GM12873 (cell line): ENCODE results near the gene ITPRIP.

Experiments
- TF ChIP-seq, protein P1 (sequence below): IDR thresholded peaks from 2 replicates; pipeline ENCODE4 v1.5.1; 2012; ENCODE audit warnings: low read depth, mild to moderate bottlenecking, moderate library complexity, low read length, control low read depth; ENCODE audit not compliant: insufficient read depth; ENCODE audit errors: missing control alignments

The ITPRIP gene

DNA sequence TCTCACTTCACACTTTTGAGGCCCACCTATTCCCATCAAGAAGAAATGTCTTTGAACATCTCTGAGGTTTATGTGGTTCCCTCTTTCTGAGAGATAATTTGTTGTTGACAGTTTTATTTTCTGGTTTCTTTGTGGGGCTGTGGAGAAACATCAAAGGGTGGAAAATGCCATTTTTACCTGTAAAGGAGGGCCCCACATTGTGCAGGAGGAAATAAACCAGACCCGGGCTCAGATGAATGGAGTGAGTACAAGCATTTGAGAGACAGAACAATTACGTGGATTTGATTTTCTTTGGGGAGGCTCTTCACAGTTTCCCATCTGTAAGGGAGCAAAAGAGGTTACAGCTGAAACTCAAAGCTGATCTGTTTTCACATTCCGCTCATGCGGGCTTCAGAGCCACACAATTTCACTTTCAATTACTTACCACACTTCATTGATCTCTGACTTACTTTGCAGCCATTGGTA lies 29.8 kb downstream of the ITPRIP start:
- TF ChIP-seq, protein P1, sequence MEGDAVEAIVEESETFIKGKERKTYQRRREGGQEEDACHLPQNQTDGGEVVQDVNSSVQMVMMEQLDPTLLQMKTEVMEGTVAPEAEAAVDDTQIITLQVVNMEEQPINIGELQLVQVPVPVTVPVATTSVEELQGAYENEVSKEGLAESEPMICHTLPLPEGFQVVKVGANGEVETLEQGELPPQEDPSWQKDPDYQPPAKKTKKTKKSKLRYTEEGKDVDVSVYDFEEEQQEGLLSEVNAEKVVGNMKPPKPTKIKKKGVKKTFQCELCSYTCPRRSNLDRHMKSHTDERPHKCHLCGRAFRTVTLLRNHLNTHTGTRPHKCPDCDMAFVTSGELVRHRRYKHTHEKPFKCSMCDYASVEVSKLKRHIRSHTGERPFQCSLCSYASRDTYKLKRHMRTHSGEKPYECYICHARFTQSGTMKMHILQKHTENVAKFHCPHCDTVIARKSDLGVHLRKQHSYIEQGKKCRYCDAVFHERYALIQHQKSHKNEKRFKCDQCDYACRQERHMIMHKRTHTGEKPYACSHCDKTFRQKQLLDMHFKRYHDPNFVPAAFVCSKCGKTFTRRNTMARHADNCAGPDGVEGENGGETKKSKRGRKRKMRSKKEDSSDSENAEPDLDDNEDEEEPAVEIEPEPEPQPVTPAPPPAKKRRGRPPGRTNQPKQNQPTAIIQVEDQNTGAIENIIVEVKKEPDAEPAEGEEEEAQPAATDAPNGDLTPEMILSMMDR: no peak

DNA sequence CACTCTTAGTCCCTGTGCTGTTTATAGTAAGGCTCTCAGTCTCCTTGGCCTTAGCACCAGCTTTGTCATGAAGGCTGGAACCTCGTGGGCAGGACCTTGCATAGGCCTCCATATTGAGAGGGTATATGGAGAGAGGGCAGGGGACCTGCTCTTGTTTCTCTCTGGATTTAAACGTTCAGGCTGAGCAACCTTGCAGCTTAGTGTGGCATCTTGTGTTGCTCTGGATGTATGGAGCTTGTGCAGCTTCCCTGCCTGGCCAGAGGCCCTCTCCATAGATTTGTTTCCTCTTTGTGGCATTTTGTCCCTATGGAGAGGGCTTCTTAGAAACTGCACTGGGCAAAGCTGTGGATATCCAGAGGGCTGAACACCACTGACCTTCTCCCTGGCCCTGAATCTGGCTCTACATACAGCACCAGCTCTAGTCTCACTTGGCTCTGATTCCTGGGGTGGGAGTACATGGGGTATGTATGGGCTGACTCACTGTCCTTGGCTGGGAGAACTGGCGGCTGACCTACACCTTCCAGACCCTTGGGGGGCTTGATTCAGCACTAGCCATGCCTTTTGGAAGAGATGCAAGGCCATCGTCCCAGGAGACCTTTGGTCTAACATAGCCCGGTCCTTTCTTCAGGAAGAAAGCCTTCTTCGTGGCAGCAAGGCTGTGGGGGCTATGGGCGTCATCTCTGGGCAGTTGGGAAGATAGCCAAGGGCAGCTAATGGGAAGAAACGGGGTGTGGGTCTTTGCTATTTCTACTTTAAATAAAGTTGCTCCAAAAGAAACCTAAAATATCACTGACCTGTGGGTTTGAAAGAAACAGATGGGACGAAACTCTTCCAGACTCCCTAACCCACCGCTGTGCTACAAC lies 30.5 kb downstream of the ITPRIP start:
- TF ChIP-seq, protein P1: no peak

DNA sequence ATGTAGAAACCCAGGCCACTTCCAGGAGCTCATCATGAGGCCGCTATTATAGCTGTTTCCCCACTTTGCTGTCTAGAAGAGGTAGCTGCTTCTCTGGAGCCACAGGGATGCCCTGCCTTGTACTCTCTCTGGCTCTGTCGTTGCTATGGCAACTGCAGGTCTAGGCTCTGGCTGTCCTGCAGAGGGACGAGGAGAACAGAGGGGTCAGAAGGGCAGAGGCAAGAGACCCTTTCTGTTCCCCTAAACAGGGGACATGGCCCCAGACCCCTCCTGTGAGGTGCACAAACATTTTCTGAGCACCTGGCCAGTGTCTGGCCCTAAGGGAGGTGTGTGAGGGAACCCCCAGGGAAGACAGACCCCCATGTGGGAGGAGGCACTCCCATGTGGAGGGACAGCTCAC lies 31.4 kb downstream of the ITPRIP start:
- TF ChIP-seq, protein P1: no peak

DNA sequence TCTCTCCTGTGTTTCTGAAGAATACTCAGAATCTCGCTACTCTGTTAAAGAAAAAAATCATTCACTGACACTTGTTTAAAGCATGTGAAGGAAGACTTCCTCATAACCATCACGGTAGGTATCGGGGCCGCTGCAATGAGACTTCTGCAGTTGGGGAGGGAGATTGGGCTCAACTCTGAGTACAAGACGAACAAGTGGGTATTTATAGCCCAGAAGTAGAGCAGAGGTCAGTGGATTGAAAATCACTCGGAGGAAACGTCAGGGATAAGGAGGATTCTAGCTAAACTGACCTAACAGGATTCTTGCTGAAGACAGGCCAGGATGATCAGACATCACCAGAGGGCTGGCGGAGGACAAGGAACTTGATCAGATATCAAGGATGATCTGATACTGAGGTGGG lies 33.3 kb downstream of the ITPRIP start:
- TF ChIP-seq, protein P1: no peak

DNA sequence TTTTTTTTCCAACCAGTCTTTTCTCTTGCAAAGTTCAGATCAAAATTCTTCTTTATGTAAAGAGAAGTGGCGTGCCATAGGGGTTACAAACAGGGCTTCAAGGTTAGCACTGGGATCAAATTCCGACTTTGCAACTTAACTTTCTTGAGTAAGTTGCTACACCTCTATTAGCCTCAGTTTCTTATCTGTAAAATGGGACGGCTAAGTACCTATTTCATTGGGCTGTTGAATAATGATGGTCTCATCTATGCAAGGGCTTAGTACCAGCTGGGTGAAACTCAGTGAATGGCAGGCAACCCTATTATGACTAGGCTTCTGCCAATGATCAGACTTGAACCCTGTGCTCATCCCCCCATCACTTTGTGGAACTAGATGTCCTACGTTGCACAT lies 33.9 kb downstream of the ITPRIP start:
- TF ChIP-seq, protein P1: no peak

DNA sequence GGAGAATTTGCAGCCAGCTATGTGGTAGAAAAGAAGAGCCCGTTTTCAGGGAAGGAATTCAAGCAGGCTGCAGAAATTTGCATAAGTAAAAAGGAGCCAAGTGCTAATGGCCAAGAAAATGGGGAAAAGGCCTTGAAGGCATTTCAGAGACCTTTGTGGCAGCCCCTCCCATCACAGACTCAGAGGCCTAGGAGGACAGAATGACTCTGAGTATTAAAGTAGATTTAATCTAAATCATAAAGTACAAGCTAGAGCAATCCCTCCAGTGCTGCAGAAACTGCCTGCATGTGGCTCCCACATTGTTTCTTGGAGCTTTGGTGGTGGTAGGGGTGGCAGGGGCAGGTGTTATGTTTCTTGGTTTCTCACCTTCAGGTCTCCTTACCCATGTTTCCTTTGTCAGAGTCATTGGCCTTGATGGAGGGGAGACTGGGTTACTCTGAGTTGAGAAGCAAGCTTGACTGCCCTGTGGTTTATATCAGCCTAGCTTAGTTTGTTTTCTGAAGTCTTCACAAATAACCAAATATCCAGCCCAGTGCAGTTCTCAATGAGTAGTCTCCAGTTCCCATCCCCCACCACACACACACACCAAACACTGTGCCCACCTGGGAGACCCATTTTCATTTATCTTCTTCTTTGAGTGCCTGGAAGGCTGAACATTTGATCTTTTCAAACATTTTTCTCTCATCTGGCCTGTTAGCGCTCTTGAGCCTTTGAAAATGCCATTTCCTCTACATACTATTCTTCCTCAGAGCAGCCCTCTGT lies 34.5 kb downstream of the ITPRIP start:
- TF ChIP-seq, protein P1: no peak
